Astrocyte (in vitro differentiated cells and primary cell): Measurements from ENCODE around the gene MIB2.

Experiments used
- CTCF ChIP-seq: IDR thresholded peaks from 2 replicates; pipeline ENCODE4 v1.5.1; 2011; ENCODE audit warnings: low read depth, mild to moderate bottlenecking, inconsistent platforms, low read length, moderate library complexity; ENCODE audit not compliant: insufficient read depth
- EZH2 ChIP-seq: IDR thresholded peaks from 2 replicates; pipeline ENCODE4 v1.6.1; 2012; ENCODE audit warnings: mild to moderate bottlenecking, low read length, inconsistent platforms; ENCODE audit not compliant: insufficient read depth

GRCh38 chr1:1623181-1623630 lies 7.9 kb downstream of the MIB2 start:
- no peak for TF ChIP-seq CTCF
- no peak for TF ChIP-seq EZH2
